ENCODE data around the gene SLX9. TPM values are rescaled to one million over a fixed set of nuclear protein-coding genes. Genes with fewer than 3 reads are reported as not detected.

SLX9 gene
- total and polyA plus RNA-seq, 4 donors: 7.0 to 25.7 (median 18.7) TPM

DNA sequence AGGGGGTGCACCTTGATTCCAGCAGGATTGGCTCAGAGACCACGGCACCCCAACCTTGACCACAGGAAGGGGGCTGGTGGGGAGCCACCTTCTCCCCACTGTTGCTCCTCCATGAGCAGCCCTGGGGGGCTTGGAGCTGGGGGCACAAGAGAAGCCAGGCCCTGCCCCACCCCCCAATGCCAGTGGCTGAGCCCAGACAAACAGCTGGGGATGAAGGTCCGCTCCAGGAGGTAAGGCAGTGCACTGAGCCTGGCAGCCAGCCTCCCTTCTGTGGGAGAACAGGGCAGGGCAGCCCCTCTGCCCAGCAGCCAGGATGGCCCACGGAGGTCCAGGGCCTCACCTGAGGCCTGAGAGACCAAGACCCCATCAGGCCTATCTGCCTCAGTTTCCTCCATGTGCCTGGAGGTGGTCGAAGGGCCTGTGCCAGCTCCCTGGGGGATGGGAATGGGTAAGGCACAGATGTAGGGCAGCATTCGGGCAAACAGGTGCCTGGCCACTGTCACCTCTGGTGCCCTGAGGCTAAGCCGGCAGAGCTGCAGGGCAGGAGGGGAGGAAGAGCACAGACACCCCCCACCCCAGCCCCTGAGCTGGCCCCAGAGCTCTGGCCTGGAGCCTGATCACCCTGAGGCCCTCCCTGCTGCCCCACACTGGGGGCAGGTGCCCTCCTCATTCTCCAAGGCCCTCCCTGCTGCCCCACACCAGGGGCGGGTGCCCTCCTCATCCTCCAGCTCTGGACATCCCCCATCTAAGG, 26.2 kb upstream of the SLX9 start:
- Histone ChIP-seq H3K36me3 (ENCODE audit: control insufficient read depth, insufficient read depth, low read length) (peaks cover 2% of the 10 kb centered on the region), H3K4me3 (ENCODE audit: low read depth, low read length) (no peak overlapping the region), H3K27ac (ENCODE audit: low read depth, low read length) (no peak overlapping the region), H3K9me3 (ENCODE audit: control insufficient read depth, insufficient read depth, low read length) (no peaks in the 10 kb centered on the region), H3K4me1 (ENCODE audit: control insufficient read depth, insufficient read depth, low read length) (peaks cover 29% of the 10 kb centered on the region), H3K27me3 (ENCODE audit: control insufficient read depth, insufficient read depth, low read length) (no peaks in the 10 kb centered on the region)
- WGBS (ENCODE audit: insufficient coverage): 79% methylated on average over 7 of the region's 7 CpGs
- DNase-seq (ENCODE audit: low read depth in 4 of 6, low spot score in 6 of 6): no peak

DNA sequence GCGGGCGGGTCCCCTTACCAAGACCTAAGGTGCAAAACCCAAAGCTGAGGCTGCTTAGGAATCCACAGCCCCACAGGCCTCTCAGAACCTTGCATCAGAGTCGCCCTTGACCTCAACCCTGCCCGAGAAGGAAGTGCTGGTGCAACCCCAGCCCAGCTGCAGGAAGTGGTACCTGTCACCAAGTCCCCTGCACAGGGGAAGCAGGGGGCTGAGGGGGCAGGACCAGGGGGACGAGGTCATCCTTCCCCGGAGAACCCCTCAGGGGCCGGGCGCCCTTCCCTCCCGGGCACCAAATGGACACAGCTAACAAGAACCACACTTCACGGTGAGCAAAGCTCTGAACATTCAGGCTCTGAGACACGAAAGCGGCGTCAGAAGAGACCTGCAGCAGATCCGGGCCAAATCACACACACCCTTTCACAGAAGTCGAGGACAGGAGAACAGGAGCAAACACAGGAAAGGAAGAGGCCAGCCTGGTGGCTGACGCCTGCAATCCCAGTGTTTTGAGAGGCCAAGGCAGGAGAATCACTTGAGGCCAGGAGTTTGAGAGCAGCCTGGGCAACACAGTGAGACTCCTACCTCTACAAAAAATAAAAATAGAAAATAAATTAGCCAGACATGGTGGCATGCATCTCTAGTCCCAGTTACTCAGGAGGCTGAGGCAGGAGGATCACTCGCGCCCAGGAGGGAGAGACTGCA, 25.5 kb upstream of the SLX9 start:
- Histone ChIP-seq H3K27ac (ENCODE audit: low read depth, low read length) (no peak overlapping the region), H3K36me3 (ENCODE audit: control insufficient read depth, insufficient read depth, low read length) (peaks cover 2% of the 10 kb centered on the region), H3K4me1 (ENCODE audit: control insufficient read depth, insufficient read depth, low read length) (peaks cover 36% of the 10 kb centered on the region), H3K4me3 (ENCODE audit: low read depth, low read length) (no peak overlapping the region), H3K9me3 (ENCODE audit: control insufficient read depth, insufficient read depth, low read length) (no peaks in the 10 kb centered on the region), H3K27me3 (ENCODE audit: control insufficient read depth, insufficient read depth, low read length) (no peaks in the 10 kb centered on the region)
- DNase-seq (ENCODE audit: low read depth in 4 of 6, low spot score in 6 of 6): no peak
- WGBS (ENCODE audit: insufficient coverage): 83% methylated on average over 14 of the region's 18 CpGs

- peaks cover 7% of the 10 kb centered on the region for H3K27me3 ChIP-seq (ENCODE audit: control insufficient read depth, insufficient read depth, low read length)
- peaks cover 18% of the 10 kb centered on the region for H3K4me1 ChIP-seq (ENCODE audit: control insufficient read depth, insufficient read depth, low read length)
- DNase-seq (ENCODE audit: low read depth in 4 of 6, low spot score in 6 of 6): peak in 2 of 6 donors; percentile 22 to 27
- H3K36me3 ChIP-seq (ENCODE audit: control insufficient read depth, insufficient read depth, low read length): no peaks in the 10 kb centered on the region
- H3K27ac ChIP-seq (ENCODE audit: low read depth, low read length): no peak overlapping the region
- H3K9me3 ChIP-seq (ENCODE audit: control insufficient read depth, insufficient read depth, low read length): no peaks in the 10 kb centered on the region
- WGBS (ENCODE audit: insufficient coverage): 61% methylated on average over 5 of the region's 7 CpGs
- H3K4me3 ChIP-seq (ENCODE audit: low read depth, low read length): no peak overlapping the region
Measured at GRCh38 chr21:44916965-44917364, 22.9 kb upstream of the SLX9 start.

DNA sequence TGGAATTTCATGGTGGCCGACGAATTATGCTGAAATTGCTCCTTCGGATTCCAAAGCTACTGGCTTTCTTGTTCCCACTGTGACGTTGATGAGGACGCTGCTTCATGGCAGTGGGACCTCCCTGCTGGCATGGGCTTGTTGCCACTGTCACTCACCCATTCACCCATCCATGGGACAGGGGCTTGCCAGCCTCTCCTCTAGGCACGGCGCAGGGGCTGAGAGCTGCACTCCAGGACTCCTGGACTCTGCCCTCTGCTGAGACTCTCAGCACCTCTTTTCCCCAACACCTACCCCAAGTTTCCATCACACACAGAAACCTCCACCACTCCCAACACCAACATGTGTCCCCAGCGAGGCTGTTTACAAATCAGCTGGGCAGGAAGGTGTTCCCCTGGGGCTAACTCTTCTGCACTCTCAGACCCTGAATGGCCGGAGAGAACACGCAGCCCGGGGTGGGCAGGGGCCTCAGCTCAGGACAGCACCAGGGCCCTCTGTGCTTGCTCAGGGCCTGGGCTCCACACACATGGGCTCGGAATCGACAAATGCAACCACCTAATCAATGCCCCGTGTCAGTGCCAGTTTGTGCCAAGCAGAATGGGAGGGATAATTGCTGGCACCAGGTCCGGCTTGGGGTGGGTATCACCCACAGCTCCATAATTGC, 22.3 kb upstream of the SLX9 start:
- Histone ChIP-seq H3K27ac (ENCODE audit: low read depth, low read length) (no peak overlapping the region), H3K27me3 (ENCODE audit: control insufficient read depth, insufficient read depth, low read length) (peaks cover 7% of the 10 kb centered on the region), H3K4me1 (ENCODE audit: control insufficient read depth, insufficient read depth, low read length) (peaks cover 17% of the 10 kb centered on the region), H3K36me3 (ENCODE audit: control insufficient read depth, insufficient read depth, low read length) (no peaks in the 10 kb centered on the region), H3K9me3 (ENCODE audit: control insufficient read depth, insufficient read depth, low read length) (no peaks in the 10 kb centered on the region), H3K4me3 (ENCODE audit: low read depth, low read length) (no peak overlapping the region)
- DNase-seq (ENCODE audit: low read depth in 4 of 6, low spot score in 6 of 6): no peak
- WGBS (ENCODE audit: insufficient coverage): 73% methylated on average over 15 of the region's 15 CpGs

DNA sequence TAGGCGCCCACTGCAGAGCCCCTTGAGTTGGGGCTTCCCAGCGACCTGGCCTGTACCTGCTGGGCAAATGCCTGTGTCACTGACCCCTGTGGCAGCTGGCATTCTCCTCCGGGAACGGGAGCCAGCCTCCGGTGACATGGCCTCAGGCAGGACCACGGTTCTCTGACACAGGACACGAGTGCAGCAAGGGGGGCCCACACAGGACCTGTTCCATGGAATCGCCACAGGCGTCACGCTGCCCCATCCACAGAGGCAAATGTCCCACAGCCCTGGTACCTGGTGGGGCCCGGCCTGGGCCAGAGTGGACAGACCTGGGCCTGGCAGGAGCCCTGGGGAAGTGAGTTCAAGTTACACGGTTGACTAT, 21.7 kb upstream of the SLX9 start:
- H3K4me1 ChIP-seq (ENCODE audit: control insufficient read depth, insufficient read depth, low read length): peaks cover 17% of the 10 kb centered on the region
- H3K36me3 ChIP-seq (ENCODE audit: control insufficient read depth, insufficient read depth, low read length): no peaks in the 10 kb centered on the region
- 80% methylated on average over 12 of the region's 12 CpGs for WGBS (ENCODE audit: insufficient coverage)
- H3K4me3 ChIP-seq (ENCODE audit: low read depth, low read length): no peak overlapping the region
- no peak for DNase-seq (ENCODE audit: low read depth in 4 of 6, low spot score in 6 of 6)
- H3K9me3 ChIP-seq (ENCODE audit: control insufficient read depth, insufficient read depth, low read length): no peaks in the 10 kb centered on the region
- H3K27ac ChIP-seq (ENCODE audit: low read depth, low read length): no peak overlapping the region
- peaks cover 7% of the 10 kb centered on the region for H3K27me3 ChIP-seq (ENCODE audit: control insufficient read depth, insufficient read depth, low read length)

- DNase-seq (ENCODE audit: low read depth in 4 of 6, low spot score in 6 of 6): no peak
- Histone ChIP-seq H3K36me3 (ENCODE audit: control insufficient read depth, insufficient read depth, low read length) (no peaks in the 10 kb centered on the region), H3K4me1 (ENCODE audit: control insufficient read depth, insufficient read depth, low read length) (peaks cover 14% of the 10 kb centered on the region), H3K27me3 (ENCODE audit: control insufficient read depth, insufficient read depth, low read length) (peaks cover 7% of the 10 kb centered on the region), H3K9me3 (ENCODE audit: control insufficient read depth, insufficient read depth, low read length) (no peaks in the 10 kb centered on the region), H3K27ac (ENCODE audit: low read depth, low read length) (no peak overlapping the region), H3K4me3 (ENCODE audit: low read depth, low read length) (no peak overlapping the region)
- WGBS (ENCODE audit: insufficient coverage): 76% methylated on average over 11 of the region's 13 CpGs
Measured at GRCh38 chr21:44918581-44919033, 21.2 kb upstream of the SLX9 start.

GRCh38 chr21:44919111-44919912, 20.5 kb upstream of the SLX9 start:
- no peak overlapping the region for H3K27ac ChIP-seq (ENCODE audit: low read depth, low read length)
- no peak for DNase-seq (ENCODE audit: low read depth in 4 of 6, low spot score in 6 of 6)
- H3K4me3 ChIP-seq (ENCODE audit: low read depth, low read length): no peak overlapping the region
- 72% methylated on average over 18 of the region's 26 CpGs for WGBS (ENCODE audit: insufficient coverage)
- H3K4me1 ChIP-seq (ENCODE audit: control insufficient read depth, insufficient read depth, low read length): peaks cover 14% of the 10 kb centered on the region
- H3K36me3 ChIP-seq (ENCODE audit: control insufficient read depth, insufficient read depth, low read length): no peaks in the 10 kb centered on the region
- no peaks in the 10 kb centered on the region for H3K9me3 ChIP-seq (ENCODE audit: control insufficient read depth, insufficient read depth, low read length)
- peaks cover 7% of the 10 kb centered on the region for H3K27me3 ChIP-seq (ENCODE audit: control insufficient read depth, insufficient read depth, low read length)

- Histone ChIP-seq H3K27ac (ENCODE audit: low read depth, low read length) (no peak overlapping the region), H3K27me3 (ENCODE audit: control insufficient read depth, insufficient read depth, low read length) (peaks cover 7% of the 10 kb centered on the region), H3K36me3 (ENCODE audit: control insufficient read depth, insufficient read depth, low read length) (no peaks in the 10 kb centered on the region), H3K9me3 (ENCODE audit: control insufficient read depth, insufficient read depth, low read length) (no peaks in the 10 kb centered on the region), H3K4me1 (ENCODE audit: control insufficient read depth, insufficient read depth, low read length) (peaks cover 14% of the 10 kb centered on the region), H3K4me3 (ENCODE audit: low read depth, low read length) (peak overlapping the region; percentile 24)
- DNase-seq (ENCODE audit: low read depth in 4 of 6, low spot score in 6 of 6): no peak
- 75% methylated on average over 28 of the region's 28 CpGs for WGBS (ENCODE audit: insufficient coverage)
Measured at GRCh38 chr21:44919913-44920693, 19.7 kb upstream of the SLX9 start.

Measured in spinal cord (tissue), 10 donors.